ENCODE measurements around the gene OTC.

OTC gene

DNA sequence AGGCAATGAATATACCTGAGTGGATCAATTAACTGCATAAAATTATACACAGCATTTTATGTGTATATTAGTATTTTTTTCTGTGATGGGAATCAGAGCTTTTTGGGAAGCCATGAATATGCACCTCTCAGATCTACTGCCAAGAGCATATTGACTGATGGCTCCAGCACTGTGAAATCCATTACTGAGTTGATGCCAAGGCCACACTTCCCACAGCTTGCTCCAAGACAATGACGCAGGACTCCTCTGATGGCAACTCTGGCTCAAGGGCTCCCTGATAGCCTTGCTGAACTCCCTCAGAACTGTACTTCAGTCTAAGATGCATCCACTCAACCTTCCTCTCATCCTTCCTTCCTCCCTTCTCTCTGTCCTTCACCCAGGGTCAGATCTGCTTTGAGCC is 82.7 kb downstream of the OTC start:
- TF ChIP-seq, protein P1, sequence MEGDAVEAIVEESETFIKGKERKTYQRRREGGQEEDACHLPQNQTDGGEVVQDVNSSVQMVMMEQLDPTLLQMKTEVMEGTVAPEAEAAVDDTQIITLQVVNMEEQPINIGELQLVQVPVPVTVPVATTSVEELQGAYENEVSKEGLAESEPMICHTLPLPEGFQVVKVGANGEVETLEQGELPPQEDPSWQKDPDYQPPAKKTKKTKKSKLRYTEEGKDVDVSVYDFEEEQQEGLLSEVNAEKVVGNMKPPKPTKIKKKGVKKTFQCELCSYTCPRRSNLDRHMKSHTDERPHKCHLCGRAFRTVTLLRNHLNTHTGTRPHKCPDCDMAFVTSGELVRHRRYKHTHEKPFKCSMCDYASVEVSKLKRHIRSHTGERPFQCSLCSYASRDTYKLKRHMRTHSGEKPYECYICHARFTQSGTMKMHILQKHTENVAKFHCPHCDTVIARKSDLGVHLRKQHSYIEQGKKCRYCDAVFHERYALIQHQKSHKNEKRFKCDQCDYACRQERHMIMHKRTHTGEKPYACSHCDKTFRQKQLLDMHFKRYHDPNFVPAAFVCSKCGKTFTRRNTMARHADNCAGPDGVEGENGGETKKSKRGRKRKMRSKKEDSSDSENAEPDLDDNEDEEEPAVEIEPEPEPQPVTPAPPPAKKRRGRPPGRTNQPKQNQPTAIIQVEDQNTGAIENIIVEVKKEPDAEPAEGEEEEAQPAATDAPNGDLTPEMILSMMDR (IDR thresholded peaks at IDR 0.05; ENCODE audit: low read depth, low read length, missing control alignments): no peak
- DNase-seq (ENCODE audit: extremely low read depth, low read depth): no peak
- H3K4me3 ChIP-seq (replicated peaks; ENCODE audit: low read depth, low read length): no peak overlapping the region

DNA sequence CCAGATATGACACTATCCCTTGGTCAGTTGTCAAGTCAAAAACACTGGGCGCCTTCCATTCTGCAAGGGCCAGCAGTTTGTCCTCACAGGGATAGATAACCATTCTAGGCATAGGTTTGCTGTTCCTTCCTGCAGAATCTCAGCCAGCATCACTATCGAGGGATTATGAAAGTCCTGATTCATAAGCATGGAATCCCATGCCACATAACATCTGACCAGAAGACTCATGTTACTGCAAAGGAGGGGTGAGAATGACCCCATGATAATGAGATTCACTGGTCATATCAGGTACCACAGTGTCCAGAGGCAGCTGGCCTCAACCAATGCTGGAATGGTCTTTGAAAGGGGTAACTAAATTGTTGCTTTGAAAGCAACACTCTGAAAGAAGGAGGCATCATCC is 84.7 kb downstream of the OTC start:
- H3K4me3 ChIP-seq (replicated peaks; ENCODE audit: low read depth, low read length): no peak overlapping the region
- DNase-seq (ENCODE audit: extremely low read depth, low read depth): no peak
- TF ChIP-seq, protein P1 (IDR thresholded peaks at IDR 0.05; ENCODE audit: low read depth, low read length, missing control alignments): no peak

DNA sequence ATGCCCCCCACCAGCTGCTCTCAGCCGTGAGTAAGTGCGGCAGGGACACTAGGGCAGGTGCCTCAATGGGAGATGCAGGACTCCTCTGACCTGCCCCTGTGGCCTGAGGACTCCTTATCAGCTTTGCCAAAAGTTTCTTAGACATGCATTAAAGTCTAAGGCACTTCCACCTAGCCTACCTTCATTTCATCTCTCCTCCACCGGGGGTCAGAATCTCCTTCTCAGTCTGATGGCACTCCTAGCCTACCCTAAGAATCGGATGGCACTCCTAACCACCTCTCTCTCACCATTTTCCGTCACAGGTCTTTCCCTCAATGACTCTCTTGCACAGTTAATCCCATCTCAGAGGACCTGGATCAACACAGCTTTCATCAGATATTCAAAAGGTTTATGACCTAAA is 85.9 kb downstream of the OTC start:
- no peak overlapping the region for H3K4me3 ChIP-seq (replicated peaks; ENCODE audit: low read depth, low read length)
- TF ChIP-seq, protein P1 (IDR thresholded peaks at IDR 0.05; ENCODE audit: low read depth, low read length, missing control alignments): no peak
- DNase-seq (ENCODE audit: extremely low read depth, low read depth): no peak

DNA sequence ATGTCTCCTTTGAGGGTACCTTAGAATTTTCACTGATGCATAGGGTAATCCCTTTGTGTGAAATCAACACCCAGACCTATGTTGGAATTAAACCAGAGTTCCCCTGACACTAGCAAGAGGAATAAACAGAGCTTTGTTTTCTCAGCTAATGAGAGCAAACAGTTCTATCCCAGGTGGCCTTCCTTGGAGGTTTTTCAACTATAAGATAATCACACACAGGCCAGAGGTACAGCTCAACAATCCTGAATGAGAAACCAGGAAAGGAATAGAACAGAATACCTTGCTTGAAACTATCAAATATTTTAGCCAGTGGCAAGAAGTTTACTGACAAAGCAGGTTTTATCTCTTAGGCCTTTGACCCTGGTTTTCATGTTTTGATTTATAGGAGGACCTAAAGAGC is 100.2 kb downstream of the OTC start:
- DNase-seq (ENCODE audit: extremely low read depth, low read depth): no peak
- TF ChIP-seq, protein P1 (IDR thresholded peaks at IDR 0.05; ENCODE audit: low read depth, low read length, missing control alignments): no peak
- H3K4me3 ChIP-seq (replicated peaks; ENCODE audit: low read depth, low read length): no peak overlapping the region

DNA sequence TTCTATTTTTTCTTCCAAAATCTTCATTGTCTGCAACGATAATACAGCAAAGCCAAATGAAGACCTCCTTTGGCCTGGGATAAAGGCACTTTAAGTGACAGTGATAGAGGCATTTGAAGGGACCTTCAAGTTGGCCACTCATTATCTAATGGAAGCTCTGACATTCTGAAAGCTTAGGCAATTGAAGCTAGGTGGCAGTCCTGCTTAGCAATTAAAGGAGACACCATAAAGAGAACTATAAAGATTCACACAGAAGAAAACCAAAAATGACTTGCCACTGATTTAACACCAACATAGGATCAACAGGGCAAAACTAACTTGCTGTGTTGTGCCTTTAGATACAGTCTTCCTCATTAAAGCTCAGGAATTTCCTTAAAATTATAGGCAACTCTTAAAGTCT is 105.7 kb downstream of the OTC start:
- no peak for DNase-seq (ENCODE audit: extremely low read depth, low read depth)
- TF ChIP-seq, protein P1 (IDR thresholded peaks at IDR 0.05; ENCODE audit: low read depth, low read length, missing control alignments): no peak
- no peak overlapping the region for H3K4me3 ChIP-seq (replicated peaks; ENCODE audit: low read depth, low read length)

DNA sequence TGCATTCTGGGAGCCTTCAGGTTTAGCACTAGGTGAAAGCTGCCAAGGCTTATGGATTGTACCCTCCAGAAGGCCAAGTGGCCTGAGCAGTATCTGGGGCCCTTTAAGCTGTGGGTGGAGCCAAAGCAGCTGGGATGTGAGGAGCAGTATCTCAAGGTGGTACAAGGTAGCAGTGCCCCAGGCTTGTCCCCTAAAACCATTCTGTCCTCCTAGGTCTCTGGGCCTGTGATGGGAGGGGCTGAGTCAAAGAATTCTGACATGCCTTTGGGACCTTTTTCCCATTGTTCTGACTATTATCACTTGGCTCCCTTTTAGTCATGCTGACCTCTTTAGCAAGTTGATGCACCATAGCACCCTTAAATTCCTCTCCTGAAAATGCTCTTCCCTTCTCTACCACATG is 109.9 kb downstream of the OTC start:
- H3K4me3 ChIP-seq (replicated peaks; ENCODE audit: low read depth, low read length): no peak overlapping the region
- TF ChIP-seq, protein P1 (IDR thresholded peaks at IDR 0.05; ENCODE audit: low read depth, low read length, missing control alignments): no peak
- no peak for DNase-seq (ENCODE audit: extremely low read depth, low read depth)

DNA sequence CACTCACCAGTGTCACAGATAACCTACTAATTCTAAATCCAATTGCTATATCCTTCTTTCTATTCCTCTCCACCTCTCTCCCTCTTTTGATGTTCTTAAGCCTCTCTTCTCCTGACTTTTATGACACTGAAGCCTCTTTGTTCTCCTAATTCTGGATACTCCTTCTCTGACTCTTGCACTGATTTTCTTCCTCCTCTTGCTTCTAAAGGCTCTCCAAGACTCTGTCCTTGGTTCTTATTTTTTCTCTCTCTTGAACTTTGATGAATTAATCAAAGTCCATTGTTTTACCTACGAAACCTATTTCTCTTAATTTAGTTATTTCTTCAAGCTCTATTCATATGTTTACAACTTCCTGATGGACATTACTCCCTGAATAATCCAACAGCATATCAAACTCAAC is 113.3 kb downstream of the OTC start:
- TF ChIP-seq, protein P1 (IDR thresholded peaks at IDR 0.05; ENCODE audit: low read depth, low read length, missing control alignments): no peak
- no peak overlapping the region for H3K4me3 ChIP-seq (replicated peaks; ENCODE audit: low read depth, low read length)
- DNase-seq (ENCODE audit: extremely low read depth, low read depth): no peak

Measured in HFF-Myc (cell line).